PFSK-1 (cell line): ENCODE results near the gene SLC26A6.

Experiments used
- FOXP2 ChIP-seq: optimal IDR thresholded peaks from 2 replicates; pipeline ENCODE3; 2011; ENCODE audit warnings: borderline replicate concordance, control low read depth, inconsistent platforms; ENCODE audit not compliant: insufficient read depth; ENCODE audit errors: extremely low read length, extremely low read depth
- POLR2AphosphoS5 ChIP-seq: IDR thresholded peaks from 2 replicates; pipeline ENCODE4 v1.6.1; 2012; ENCODE audit warnings: low read depth, mild to moderate bottlenecking, control low read depth, low read length, moderate library complexity
- SIN3A ChIP-seq: IDR thresholded peaks from 2 replicates; pipeline ENCODE4 v1.6.1; 2012; ENCODE audit warnings: mild to moderate bottlenecking, low read length, moderate library complexity, borderline replicate concordance; ENCODE audit not compliant: insufficient read depth
- TAF1 ChIP-seq: IDR thresholded peaks from 2 replicates; pipeline ENCODE4 v1.6.1; 2012; ENCODE audit warnings: low read length, control low read depth, borderline replicate concordance; ENCODE audit not compliant: insufficient read depth
- TF ChIP-seq, protein P1 (sequence below), 2 experiments: IDR thresholded peaks; 2 replicates each; pipeline versions ENCODE4 v1.6.1 to v1.8.0; 2011 to 2012; ENCODE audit warnings: low read depth in 2 of 2, low read length in 2 of 2, control low read depth in 1 of 2, inconsistent platforms in 1 of 2, mild to moderate bottlenecking in 1 of 2, moderate library complexity in 1 of 2; ENCODE audit not compliant: insufficient read depth in 1 of 2

The SLC26A6 gene

DNA sequence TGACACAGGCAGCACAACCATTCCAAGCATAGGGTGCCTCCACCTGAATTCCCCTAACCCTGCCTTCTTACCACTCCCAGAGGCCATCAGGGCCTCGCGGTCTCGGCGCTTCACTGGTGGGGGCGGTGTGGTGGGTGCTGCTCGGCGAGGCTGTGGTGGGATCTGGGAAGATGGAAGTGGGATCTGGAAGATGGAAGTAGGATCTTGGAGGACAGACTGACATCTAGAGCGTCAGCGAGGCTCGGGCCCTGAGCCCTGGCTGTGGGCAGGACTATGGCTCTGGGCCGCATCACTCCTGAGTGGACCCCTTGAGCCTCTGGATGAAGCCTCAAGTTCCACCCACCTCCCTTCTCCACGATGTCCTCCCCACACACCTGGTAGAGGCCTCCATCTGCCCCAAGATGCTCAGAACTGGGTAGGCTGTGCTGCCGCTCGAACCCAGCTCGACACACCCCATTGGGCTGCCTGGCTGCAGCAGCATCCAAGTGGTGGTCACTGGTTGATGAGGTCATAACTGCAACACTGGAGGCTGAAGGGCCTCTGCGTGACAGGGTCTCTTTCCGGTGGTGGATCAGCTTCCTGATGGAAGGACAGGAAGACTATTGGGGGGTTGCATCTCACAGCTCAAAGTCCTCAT lies 46.8 kb upstream of the SLC26A6 start:
- TF ChIP-seq TAF1 = no peak
- no peak for TF ChIP-seq SIN3A
- TF ChIP-seq POLR2AphosphoS5 = no peak
- TF ChIP-seq FOXP2 = no peak
- TF ChIP-seq, protein P1, sequence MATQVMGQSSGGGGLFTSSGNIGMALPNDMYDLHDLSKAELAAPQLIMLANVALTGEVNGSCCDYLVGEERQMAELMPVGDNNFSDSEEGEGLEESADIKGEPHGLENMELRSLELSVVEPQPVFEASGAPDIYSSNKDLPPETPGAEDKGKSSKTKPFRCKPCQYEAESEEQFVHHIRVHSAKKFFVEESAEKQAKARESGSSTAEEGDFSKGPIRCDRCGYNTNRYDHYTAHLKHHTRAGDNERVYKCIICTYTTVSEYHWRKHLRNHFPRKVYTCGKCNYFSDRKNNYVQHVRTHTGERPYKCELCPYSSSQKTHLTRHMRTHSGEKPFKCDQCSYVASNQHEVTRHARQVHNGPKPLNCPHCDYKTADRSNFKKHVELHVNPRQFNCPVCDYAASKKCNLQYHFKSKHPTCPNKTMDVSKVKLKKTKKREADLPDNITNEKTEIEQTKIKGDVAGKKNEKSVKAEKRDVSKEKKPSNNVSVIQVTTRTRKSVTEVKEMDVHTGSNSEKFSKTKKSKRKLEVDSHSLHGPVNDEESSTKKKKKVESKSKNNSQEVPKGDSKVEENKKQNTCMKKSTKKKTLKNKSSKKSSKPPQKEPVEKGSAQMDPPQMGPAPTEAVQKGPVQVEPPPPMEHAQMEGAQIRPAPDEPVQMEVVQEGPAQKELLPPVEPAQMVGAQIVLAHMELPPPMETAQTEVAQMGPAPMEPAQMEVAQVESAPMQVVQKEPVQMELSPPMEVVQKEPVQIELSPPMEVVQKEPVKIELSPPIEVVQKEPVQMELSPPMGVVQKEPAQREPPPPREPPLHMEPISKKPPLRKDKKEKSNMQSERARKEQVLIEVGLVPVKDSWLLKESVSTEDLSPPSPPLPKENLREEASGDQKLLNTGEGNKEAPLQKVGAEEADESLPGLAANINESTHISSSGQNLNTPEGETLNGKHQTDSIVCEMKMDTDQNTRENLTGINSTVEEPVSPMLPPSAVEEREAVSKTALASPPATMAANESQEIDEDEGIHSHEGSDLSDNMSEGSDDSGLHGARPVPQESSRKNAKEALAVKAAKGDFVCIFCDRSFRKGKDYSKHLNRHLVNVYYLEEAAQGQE (IDR thresholded peaks at IDR 0.05; ENCODE audit: insufficient read depth in 1 of 2, low read depth in 2 of 2, low read length in 2 of 2) = no peak

DNA sequence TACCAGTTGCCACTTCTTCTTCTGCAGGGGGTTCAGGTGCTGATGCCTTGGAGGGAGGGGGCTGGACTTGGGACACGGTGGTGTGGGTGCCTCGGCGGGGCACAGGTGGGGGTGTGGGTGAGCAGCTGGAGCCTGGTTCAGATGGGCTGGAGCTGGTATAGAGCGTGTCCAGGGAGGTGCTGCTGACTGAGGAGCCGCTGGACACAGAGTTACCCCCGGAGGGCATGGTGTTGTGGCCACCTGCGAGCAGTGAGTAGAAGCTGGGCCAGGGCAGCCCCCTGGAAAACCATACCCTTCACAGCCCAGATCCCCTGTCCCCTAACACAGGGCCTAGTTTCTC lies 46.2 kb upstream of the SLC26A6 start:
- TF ChIP-seq POLR2AphosphoS5 = no peak
- no peak for TF ChIP-seq TAF1
- TF ChIP-seq SIN3A = no peak
- TF ChIP-seq, protein P1 (IDR thresholded peaks at IDR 0.05; ENCODE audit: insufficient read depth in 1 of 2, low read depth in 2 of 2, low read length in 2 of 2) = no peak
- no peak for TF ChIP-seq FOXP2

DNA sequence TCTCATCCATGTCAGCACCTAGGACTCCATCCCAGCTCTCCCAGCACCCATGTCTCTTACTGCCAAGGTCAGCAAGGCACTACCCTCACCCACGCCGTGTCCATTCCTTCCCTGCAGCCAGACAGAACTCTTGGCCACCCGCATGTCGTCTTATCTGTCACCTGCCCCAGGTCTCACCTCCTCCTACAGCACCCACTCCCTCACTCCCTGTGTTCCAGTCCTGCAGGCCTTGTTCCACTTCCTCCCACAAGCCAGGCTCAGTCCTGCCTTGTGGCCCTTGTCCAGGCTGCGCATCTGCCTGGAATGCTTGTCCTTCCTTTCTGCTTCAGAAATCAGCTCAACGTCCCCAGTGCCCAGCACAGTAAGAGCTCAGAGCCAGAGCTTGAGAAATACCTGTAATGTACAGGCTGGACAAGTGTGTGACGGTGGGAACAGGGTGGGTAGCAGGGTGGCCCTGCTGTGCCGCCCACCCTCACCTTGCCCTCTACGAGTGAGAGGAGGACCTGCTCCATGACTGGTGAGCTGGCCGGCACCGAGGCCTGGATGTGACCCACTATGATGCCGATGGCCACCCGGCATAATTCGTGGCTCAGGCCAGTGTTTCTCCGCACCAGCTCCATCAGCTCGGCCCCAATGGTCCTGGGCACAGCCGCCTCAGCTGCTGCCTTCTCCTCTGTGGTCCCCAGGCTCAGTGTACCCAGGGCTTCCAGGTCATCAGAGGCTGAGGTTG lies 45.7 kb upstream of the SLC26A6 start:
- TF ChIP-seq, protein P1 (IDR thresholded peaks at IDR 0.05; ENCODE audit: insufficient read depth in 1 of 2, low read depth in 2 of 2, low read length in 2 of 2) = no peak
- no peak for TF ChIP-seq POLR2AphosphoS5
- TF ChIP-seq FOXP2 = no peak
- TF ChIP-seq TAF1 = no peak
- no peak for TF ChIP-seq SIN3A

DNA sequence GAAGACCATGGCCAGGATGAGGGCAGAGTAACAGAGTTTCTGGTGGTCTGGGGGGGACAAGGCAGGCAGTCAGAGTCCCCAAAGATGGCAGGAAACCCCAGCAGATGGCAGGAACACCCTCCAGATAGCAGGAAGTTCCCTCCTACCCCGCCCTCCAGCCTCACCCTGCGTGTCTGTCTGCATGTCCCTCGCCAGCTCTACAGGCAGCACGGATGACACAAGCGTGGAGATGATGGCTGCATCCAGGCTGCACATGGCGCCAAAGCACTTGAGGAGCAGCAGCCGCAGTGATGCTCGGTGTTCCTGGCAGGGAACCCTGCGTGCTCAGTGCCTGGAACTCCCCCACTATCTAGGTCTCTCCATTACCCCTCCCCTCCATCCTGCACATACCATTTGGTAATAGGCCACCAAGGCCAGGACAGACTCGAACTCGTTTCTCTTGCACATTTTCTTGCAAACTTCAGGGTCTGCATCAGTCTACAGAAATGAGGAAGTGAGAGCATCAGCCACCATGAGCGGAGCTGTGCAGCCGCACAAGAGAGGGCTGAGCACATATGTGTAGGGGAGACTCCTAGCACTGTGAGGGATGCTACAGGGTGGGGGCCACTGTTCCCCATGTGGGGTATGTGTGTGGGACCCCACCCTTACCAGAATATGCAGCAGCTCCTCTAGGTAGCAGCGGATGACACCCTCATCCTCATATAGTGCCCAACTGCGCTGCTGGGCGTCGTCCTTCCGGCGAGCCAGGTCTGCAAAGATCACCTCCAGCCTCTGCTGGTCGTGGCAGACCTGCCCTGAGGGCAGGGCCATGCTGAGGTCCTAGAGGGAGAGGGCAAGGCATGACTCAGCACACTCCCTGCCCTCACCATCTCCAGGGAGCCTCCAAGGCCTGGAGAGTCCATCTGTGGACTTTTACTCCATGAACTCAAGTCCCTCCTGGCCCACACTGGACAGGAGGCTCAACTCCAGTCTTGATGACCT lies 44.4 kb upstream of the SLC26A6 start:
- TF ChIP-seq, protein P1 (IDR thresholded peaks at IDR 0.05; ENCODE audit: insufficient read depth in 1 of 2, low read depth in 2 of 2, low read length in 2 of 2) = no peak
